SK-N-MC (cell line): ENCODE measurements around the gene TTF1.

Experiments used
- DNase-seq: peaks from one replicate; pipeline ENCODE4 v3.0.0-alpha.2; 2011; ENCODE audit warnings: low read depth, low spot score
- H3K27ac ChIP-seq: fragments of 200-600 bp; sonication (generic); 2 replicates; pipeline ENCODE4 v1.5.1; 2016; ENCODE audit warnings: mixed run types
- H3K36me3 ChIP-seq: fragments of 200-600 bp; sonication (generic); 2 replicates; pipeline ENCODE4 v1.6.1; 2017; ENCODE audit warnings: antibody characterized with exemption, low read length, mixed read lengths; ENCODE audit not compliant: insufficient read depth
- H3K4me3 ChIP-seq: fragments of 200-600 bp; sonication (generic); 2 replicates; pipeline ENCODE4 v1.5.1; 2016
- H3K9ac ChIP-seq: fragments of 200-600 bp; sonication (generic); 2 replicates; pipeline ENCODE4 v1.8.0; 2017; ENCODE audit warnings: mixed run types, mixed read lengths; ENCODE audit not compliant: insufficient read length
- H3K9me3 ChIP-seq: fragments of 200-600 bp; sonication (generic); 2 replicates; pipeline ENCODE4 v1.6.1; 2017; ENCODE audit warnings: low read depth, mild to moderate bottlenecking, antibody characterized with exemption, low read length, moderate library complexity, mixed read lengths
- EZH2 ChIP-seq: fragments of 200-600 bp; sonication (generic); IDR thresholded peaks from one replicate; pipeline ENCODE4 v1.6.1; 2017; ENCODE audit warnings: antibody characterized with exemption
- FOXP2 ChIP-seq: optimal IDR thresholded peaks from 2 replicates; pipeline ENCODE3; 2011; ENCODE audit warnings: mild to moderate bottlenecking, moderate library complexity; ENCODE audit not compliant: insufficient read depth; ENCODE audit errors: extremely low read length, control extremely low read depth
- POLR2AphosphoS5 ChIP-seq: IDR thresholded peaks from 2 replicates; pipeline ENCODE4 v1.6.1; 2012; ENCODE audit warnings: mild to moderate bottlenecking, low read depth, low read length, borderline replicate concordance

The TTF1 gene

GRCh38 chr9:132439153-132439552 lies 32.5 kb upstream of the TTF1 start:
- DNase-seq: no peak
- no peak overlapping the region for H3K4me3 ChIP-seq
- H3K27ac ChIP-seq: no peak overlapping the region
- no peaks in the 10 kb centered on the region for H3K36me3 ChIP-seq
- H3K9me3 ChIP-seq: no peaks in the 10 kb centered on the region
- no peak for TF ChIP-seq FOXP2
- no peak for TF ChIP-seq EZH2
- TF ChIP-seq POLR2AphosphoS5: no peak
- H3K9ac ChIP-seq: no peak overlapping the region

GRCh38 chr9:132434881-132435280 lies 28.2 kb upstream of the TTF1 start:
- Histone ChIP-seq H3K9ac (no peak overlapping the region), H3K27ac (no peak overlapping the region), H3K36me3 (no peaks in the 10 kb centered on the region), H3K9me3 (no peaks in the 10 kb centered on the region), H3K4me3 (no peak overlapping the region)
- DNase-seq: no peak
- TF ChIP-seq FOXP2 (no peak), EZH2 (no peak), POLR2AphosphoS5 (no peak)

- H3K4me3 ChIP-seq: no peak overlapping the region
- no peak overlapping the region for H3K9ac ChIP-seq
- DNase-seq: no peak
- no peaks in the 10 kb centered on the region for H3K9me3 ChIP-seq
- H3K27ac ChIP-seq: no peak overlapping the region
- TF ChIP-seq EZH2 (no peak), POLR2AphosphoS5 (no peak), FOXP2 (no peak)
- H3K36me3 ChIP-seq: no peaks in the 10 kb centered on the region
These were observed 24.4 kb upstream of the TTF1 start for GRCh38 chr9:132430998-132431397.

- Histone ChIP-seq H3K27ac (no peak overlapping the region), H3K9ac (no peak overlapping the region)
These were observed 20.2 kb upstream of the TTF1 start for GRCh38 chr9:132426639-132427414.

GRCh38 chr9:132425675-132426062 lies 19.0 kb upstream of the TTF1 start:
- no peaks in the 10 kb centered on the region for H3K9me3 ChIP-seq
- DNase-seq: no peak
- no peaks in the 10 kb centered on the region for H3K36me3 ChIP-seq
- H3K27ac ChIP-seq: no peak overlapping the region
- H3K4me3 ChIP-seq: no peak overlapping the region
- H3K9ac ChIP-seq: no peak overlapping the region
- TF ChIP-seq EZH2: no peak
- no peak for TF ChIP-seq POLR2AphosphoS5
- TF ChIP-seq FOXP2: no peak

More at GRCh38 chr9:132426639-132427414, 20.2 kb upstream of the TTF1 start:
- Histone ChIP-seq H3K9me3 (no peaks in the 10 kb centered on the region), H3K4me3 (no peak overlapping the region), H3K36me3 (no peaks in the 10 kb centered on the region)
- TF ChIP-seq FOXP2 (no peak), POLR2AphosphoS5 (no peak), EZH2 (no peak)
- DNase-seq: no peak

- H3K36me3 ChIP-seq: no peaks in the 10 kb centered on the region
- no peak overlapping the region for H3K9ac ChIP-seq
- TF ChIP-seq POLR2AphosphoS5 (no peak), FOXP2 (no peak), EZH2 (no peak)
- H3K4me3 ChIP-seq: no peak overlapping the region
- DNase-seq: no peak
- no peaks in the 10 kb centered on the region for H3K9me3 ChIP-seq
- no peak overlapping the region for H3K27ac ChIP-seq
These were observed 18.4 kb upstream of the TTF1 start for GRCh38 chr9:132424857-132425674.

GRCh38 chr9:132423503-132423902 lies 16.9 kb upstream of the TTF1 start:
- DNase-seq: no peak
- Histone ChIP-seq H3K27ac (no peak overlapping the region), H3K4me3 (no peak overlapping the region), H3K9ac (no peak overlapping the region), H3K36me3 (no peaks in the 10 kb centered on the region), H3K9me3 (no peaks in the 10 kb centered on the region)
- TF ChIP-seq FOXP2 (no peak), EZH2 (no peak), POLR2AphosphoS5 (no peak)

- H3K27ac ChIP-seq: no peak overlapping the region
- DNase-seq: no peak
- no peaks in the 10 kb centered on the region for H3K9me3 ChIP-seq
- H3K36me3 ChIP-seq: no peaks in the 10 kb centered on the region
- TF ChIP-seq FOXP2 (no peak), EZH2 (no peak), POLR2AphosphoS5 (no peak)
- no peak overlapping the region for H3K4me3 ChIP-seq
- H3K9ac ChIP-seq: no peak overlapping the region
These were observed 15.9 kb upstream of the TTF1 start for GRCh38 chr9:132422574-132422973.
